Activated CD8-positive, alpha-beta memory T cell treated with anti-CD3 and anti-CD28 coated beads for 4 hours (primary cell): Measurements from ENCODE around the gene FTHL17.

ENCODE experiments used
- DNase-seq, 2 donors: peaks; one replicate each; pipeline ENCODE4 v3.0.0-alpha.2; 2020; ENCODE audit warnings: low read depth in 2 of 2

Gene FTHL17

GRCh38 chrX:31071725-31072124, at the start of gene FTHL17:
Gene FTHL17 (minus strand): TSS chrX:31072041. CDS start chrX:31071953, 88 bp downstream.
- no peak for DNase-seq

GRCh38 chrX:31117266-31117665, 45.4 kb upstream of the FTHL17 start:
- no peak for DNase-seq

DNA sequence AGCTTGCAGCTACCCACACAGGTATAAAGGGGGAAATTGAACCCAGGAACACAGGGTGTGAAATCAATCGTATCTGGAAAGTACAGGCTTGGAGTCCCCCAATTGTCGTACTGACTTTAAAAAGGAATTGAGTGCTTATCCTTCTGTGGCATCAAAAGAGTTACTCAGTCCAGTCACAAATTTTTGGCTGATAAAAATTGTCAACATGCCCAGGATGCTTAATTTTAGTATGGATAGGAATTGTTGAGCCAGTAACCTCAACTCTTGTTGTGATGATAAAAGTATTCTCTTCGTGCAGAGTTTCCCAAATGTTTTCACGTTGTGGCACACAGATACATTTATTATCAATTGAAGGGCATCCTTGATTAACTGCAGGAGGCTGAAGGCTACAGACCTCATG, 43.6 kb upstream of the FTHL17 start:
- no peak for DNase-seq

DNA sequence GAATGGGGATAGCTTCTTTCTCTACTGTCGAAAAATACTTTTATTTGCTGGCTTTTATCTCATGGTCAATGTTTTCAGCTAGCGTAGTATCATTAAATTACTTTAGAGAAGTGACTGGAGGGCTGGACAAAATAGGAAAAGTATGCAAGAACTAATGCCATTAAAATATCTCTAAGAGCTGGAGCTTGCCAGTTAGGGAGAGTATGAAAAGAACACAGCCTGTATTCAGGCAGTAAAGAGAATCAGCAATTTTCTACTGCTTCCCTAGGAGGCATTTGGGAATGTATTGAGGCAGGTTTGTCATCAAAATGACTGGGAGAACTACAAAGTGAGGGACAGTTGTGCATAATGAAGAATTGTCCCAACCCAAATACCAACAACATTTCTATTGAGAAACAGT, 43.0 kb upstream of the FTHL17 start:
- no peak for DNase-seq

- DNase-seq, result no peak
Observed at GRCh38 chrX:31112226-31112999, 40.6 kb upstream of the FTHL17 start.

DNA sequence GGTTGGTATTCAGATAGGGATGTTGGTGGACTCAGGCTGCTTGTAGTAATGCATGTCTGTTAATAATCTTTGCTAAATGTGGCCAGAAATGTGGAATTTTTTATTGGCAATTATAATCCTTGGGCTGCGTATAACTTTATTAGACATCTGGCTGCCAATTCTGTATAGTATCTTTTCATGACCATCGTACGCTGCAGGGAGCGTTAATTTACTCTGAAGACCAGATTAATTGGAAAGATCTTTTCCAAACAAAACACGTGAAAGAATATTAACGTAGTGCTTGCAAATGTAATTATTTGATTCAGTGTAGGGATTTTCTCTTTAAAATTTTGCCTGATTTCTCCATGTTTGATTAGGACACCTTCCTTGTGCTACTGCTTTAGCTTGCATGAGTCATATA, 38.8 kb upstream of the FTHL17 start:
- no peak for DNase-seq

GRCh38 chrX:31099536-31100090, 27.8 kb upstream of the FTHL17 start:
- no peak for DNase-seq

DNA sequence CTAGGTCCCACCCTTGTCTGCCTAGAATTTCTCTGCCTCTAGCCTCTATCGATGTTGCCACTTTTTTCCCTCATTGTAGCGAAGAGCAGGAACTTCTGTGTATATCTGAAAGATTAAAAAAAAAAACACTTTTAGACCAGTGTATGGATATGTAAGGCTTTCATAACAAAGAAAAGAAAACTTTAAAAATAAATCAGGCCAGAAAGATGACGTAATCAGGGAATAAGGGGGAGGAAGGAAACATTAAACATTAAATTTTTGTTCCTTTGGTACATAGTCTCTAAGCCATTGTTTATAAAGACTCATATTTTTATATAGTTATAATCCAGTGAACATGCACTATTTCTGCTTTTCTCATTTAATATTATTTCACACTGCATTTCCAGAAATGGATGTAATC, 26.2 kb upstream of the FTHL17 start:
- DNase-seq, result no peak

GRCh38 chrX:31093639-31093975, 21.8 kb upstream of the FTHL17 start:
- no peak for DNase-seq

DNA sequence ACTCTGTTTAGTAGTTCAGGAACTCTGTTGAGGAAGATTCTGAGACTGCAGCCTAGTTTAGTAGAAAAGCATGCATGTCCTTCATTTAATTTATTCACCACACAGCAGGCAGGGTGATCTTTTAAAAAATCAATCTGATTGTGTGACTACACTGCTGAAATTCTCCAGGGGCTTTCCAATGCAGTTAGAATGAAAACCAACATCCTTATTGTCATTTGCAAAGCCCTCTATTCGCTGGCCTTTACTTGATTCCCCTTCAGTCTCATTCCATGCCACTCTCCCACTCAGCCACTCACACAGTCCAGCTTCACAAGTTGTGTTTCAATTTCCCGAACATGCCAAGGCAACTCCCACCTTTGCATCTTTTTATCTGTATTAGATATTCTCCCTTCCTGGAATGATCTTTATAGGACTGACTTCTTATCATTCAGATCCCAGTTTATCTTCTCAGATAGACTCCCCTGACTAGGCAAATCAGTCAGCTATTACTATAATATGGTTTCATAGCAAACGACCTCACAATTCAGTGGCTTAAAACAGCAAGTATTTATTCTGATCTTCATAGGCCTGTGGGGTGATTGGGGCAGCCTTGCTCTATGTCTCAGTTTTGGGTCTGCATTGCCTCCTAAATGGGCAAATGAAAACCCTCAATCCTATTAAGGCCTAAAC, 21.3 kb upstream of the FTHL17 start:
- DNase-seq, result no peak

- DNase-seq, result no peak
Observed at GRCh38 chrX:31092476-31092875, 20.6 kb upstream of the FTHL17 start.

DNA sequence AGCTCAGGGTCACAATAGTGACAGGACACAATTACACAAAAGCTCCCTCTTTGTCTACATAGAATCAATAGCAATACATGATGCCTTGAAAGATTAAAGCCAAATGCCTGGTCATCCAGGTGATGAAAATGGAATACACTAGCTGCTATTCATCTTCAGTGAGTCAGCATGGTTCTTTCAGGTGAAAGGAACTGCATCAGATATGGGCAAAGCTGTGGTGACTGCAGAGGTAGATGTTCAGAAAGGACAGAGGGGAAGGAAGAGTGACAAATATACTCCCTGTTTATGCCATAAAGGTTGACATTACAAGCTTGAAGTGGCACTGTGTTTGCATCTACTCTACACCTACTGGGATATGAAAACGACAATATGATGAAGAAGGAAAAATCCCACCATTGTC, 20.0 kb upstream of the FTHL17 start:
- DNase-seq, result no peak

DNA sequence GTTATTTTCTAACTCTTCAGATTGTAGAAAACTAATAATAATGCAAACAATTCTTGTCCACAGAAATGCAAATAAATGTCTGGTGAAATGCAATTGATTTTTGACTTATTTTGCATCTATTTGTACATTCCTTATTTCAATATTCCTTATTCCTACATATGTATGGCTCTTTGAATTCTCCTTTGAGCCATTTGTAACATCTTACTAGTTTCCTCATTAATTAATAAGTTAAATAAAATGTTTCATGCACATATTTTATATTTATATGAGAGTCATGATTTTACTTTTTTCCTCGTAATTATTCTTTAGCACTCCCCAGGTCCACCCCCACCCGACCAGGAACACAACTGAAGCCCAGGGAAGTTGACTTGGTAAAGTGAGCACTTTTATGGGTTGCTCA, 2.7 kb upstream of the FTHL17 start:
- no peak for DNase-seq

GRCh38 chrX:31071262-31071661, 579 bp downstream of the FTHL17 start:
- no peak for DNase-seq

DNA sequence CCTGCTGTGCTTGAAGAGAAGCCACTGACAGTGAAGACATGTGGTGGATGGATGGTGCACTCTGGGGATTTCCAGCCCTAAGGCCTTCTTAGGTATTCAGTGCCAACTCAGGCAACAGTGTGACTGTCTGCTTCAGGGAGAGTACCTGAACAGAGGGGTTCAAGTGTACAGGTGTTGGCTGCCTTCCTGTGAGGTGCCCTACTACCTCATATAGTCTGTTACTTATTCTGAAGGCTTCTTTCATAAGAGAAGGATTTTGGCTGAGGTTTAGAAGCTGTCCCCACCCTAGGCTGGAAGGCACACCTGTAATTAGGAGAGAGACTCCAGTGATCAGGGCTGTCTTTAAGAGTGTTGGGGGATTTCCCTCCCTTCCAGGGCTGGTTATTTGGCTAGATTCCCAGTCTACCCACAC, 1.8 kb downstream of the FTHL17 start:
- DNase-seq, result no peak

DNA sequence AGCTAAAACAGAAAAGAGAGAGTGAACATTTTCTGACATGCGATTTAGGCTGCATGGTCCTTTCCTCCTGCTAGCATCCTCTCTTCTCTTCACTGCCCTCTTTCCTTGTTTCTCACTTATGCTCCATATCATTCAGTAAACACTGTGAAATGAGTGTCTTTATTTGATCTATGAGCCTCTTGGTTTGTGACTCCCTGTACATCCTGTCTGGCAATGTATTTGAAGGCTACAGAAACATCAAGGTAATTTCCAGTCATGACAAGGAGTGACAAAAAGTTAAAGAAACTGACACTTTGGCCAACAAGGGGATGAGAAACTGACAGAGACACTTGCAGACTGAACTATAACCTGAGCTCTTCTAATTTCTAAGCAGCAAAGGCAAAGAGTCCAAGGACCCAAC, 8.7 kb downstream of the FTHL17 start:
- DNase-seq, result no peak

DNA sequence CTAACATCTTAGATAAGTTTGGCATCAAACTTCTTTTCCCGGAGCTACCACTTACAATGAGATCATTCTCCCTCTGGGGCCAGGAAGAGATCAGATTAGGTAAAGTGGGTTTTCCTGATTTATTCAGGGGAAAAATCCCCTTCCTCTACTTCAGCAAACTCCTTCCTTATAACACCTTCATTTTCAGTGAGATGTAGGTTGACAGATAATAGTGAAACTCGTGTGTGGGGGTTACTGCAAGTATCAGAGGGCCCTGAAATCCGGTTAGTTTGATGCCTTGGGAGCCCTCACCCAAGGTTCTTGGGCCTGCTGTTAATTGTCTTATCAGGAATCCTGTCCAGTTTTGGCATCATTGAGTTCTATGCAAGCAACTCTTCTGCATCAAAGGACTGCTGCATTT, 10.8 kb downstream of the FTHL17 start:
- DNase-seq, result no peak

- no peak for DNase-seq
Observed at GRCh38 chrX:31060016-31060415, 11.8 kb downstream of the FTHL17 start.

GRCh38 chrX:31058284-31058683, 13.6 kb downstream of the FTHL17 start:
- DNase-seq, result no peak

DNA sequence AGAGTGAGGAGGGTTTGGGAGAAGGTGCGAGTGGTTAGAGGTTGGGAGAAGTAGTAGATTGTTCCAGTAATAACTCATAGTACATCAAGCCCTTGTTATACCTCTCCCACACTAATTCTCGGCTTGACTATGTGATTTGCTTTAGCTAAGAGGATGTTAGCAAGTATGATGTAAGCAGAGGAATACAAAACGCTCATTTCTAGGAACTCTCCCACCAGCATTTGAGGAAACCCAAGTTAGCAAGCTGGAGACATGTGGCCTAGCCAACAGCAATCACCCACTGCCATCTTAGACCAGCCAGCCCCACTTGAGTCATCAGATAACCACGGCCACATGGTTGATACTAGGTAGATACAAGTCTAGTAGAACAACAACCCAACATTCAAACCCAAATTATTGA, 14.2 kb downstream of the FTHL17 start:
- DNase-seq, result no peak

DNA sequence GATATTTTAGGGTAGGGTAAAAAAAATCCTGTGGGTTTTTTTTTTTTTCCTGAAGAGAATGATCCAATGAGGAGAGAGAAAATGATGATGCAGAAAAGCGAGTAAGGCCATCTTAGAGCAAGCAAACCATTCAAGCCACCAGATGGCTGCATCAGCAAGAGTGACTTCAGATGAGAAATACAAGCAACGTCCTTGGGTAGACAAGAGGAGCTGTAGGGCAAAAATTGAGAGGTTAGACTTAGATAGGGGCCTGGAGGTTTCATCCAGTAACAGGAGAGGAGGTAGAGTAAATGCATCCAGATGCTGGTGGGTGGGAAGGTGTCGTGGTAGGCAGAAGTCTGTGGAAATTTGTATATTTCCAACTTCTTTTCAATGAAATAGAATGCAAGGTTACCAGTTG, 14.6 kb downstream of the FTHL17 start:
- no peak for DNase-seq

DNA sequence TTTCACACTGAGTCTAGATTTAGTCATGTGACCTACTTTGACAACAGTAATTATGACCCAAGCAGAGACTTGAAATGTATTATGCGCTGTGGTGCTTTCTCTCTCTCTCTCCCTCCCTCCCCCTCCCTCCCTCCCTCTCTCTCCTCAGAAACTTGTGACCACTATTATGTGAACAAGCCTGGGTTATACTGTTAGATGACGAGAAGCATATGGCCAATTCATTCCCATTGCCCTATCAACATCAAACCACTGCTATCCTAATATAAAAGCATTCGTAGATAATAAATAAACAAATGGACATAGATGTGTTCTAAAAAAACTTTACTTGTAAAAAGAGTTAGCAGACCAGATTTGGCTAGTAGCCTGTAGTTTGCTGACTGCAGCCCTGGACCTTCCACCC, 18.2 kb downstream of the FTHL17 start:
- DNase-seq, result no peak

GRCh38 chrX:31039327-31039711, 32.5 kb downstream of the FTHL17 start:
- no peak for DNase-seq
